SJCRH30 (cell line): ENCODE results near the gene TMPRSS3. TPM values are rescaled to one million over a fixed set of nuclear protein-coding genes. Genes with fewer than 3 reads are reported as not detected.

Source experiments
- DNase-seq, 2 experiments: peaks; one replicate each; pipeline ENCODE4 v3.0.0-alpha.2; 2015 to 2020
- H3K27ac ChIP-seq: fragments of 250-450 bp; sonication (Bioruptor Pico); 2 replicates; pipeline ENCODE4 v1.5.1; 2020; ENCODE audit warnings: mild to moderate bottlenecking, moderate library complexity
- H3K27me3 ChIP-seq: fragments of 250-450 bp; sonication (Bioruptor Pico); 2 replicates; pipeline ENCODE4 v1.5.1; 2020; ENCODE audit warnings: mild to moderate bottlenecking, moderate library complexity
- H3K36me3 ChIP-seq: fragments of 250-450 bp; sonication (Bioruptor Pico); 2 replicates; pipeline ENCODE4 v1.5.1; 2020; ENCODE audit warnings: mild to moderate bottlenecking, moderate library complexity
- H3K4me1 ChIP-seq: fragments of 250-450 bp; sonication (Bioruptor Pico); 2 replicates; pipeline ENCODE4 v1.5.1; 2020; ENCODE audit warnings: mild to moderate bottlenecking, moderate library complexity
- H3K4me3 ChIP-seq: fragments of 250-450 bp; sonication (Bioruptor Pico); 2 replicates; pipeline ENCODE4 v1.5.1; 2020; ENCODE audit warnings: mild to moderate bottlenecking, moderate library complexity
- H3K9me3 ChIP-seq: fragments of 250-450 bp; sonication (Bioruptor Pico); replicated peaks from 2 replicates; pipeline ENCODE4 v1.5.1; 2020; ENCODE audit warnings: mild to moderate bottlenecking, moderate library complexity
- total RNA-seq: library from RNA; depleted of rRNA; stranded (reverse); fragments of >200 nt; shearing (Covaris generic); gene quantifications from 2 replicates; pipeline ENCODE4 v1.2.3, GENCODE V29; 2014

Gene TMPRSS3
- total RNA-seq, 1 experiment from 2014 or later = not detected

DNA sequence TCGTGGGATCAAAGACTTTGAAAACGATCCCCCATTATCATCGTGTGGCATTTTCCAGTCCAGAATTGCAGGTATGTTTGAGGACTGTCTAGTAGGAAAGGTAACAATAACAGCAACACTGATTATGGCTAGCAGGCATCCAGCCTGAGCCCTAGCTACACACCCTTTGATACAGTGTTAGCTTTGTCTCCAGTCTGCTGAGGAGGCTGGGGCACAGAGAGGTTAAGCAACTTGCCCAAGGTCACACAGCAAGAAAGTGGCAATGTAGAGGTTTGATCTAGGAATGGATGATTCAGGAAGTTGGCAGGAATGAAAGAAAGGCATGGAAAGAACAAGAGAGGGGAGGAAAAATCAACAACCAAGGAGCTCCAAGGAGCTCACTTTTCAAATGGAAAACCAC lies 39.0 kb upstream of the TMPRSS3 start:
- Histone ChIP-seq H3K4me1 (no peaks in the 10 kb centered on the region), H3K4me3 (no peak overlapping the region), H3K36me3 (no peaks in the 10 kb centered on the region), H3K27ac (no peak overlapping the region), H3K27me3 (no peaks in the 10 kb centered on the region), H3K9me3 (peaks cover 8% of the 10 kb centered on the region)
- no peak for DNase-seq

DNA sequence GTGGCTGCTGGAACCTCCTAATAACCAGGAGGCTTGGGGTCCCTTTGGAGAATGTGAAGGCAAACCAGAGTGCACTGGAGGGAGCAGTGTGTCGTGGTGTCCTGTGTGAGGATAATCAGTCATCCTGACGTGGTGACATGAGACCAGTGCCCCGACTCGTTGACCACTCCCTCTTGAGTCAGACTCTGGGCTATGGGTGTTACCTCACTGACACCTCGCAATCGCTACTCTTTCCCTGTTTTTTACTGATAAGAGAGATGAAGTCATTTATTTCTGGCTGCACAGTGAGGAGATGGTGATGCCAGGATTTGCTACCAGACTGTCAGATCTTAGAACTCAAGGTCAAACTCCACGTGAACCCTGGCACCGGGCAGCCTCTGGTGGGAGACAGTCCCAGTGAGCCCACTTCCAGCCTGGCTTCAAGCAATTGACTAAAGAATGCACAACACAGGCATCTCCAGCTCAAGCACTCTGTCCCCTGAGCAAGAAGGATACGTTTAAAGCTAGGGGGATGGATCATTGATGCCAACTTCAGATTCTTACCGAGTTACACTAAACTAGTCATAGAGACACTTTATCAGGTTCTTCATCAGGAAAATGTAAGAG lies 38.2 kb upstream of the TMPRSS3 start:
- no peaks in the 10 kb centered on the region for H3K4me1 ChIP-seq
- no peaks in the 10 kb centered on the region for H3K27me3 ChIP-seq

DNA sequence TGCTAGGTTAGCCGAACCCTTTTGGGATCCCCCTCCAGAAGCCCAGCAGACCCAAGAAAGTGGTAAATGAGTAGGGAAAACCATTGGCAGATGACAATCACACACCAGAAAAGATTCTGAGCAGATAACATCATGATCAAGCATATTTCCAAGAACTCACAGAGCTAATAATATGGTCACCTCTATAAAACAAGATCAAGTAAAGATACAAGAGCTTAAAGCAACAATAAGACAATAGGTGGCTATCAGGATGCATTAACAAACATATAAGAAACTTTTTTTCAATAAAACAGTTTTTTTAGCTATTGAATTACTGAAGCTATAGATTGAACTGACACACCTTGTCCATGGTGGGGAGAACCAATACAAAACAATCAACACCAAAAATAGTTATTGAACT lies 36.8 kb upstream of the TMPRSS3 start:
- Histone ChIP-seq H3K4me3 (no peak overlapping the region), H3K36me3 (no peaks in the 10 kb centered on the region), H3K27ac (no peak overlapping the region), H3K4me1 (no peaks in the 10 kb centered on the region), H3K9me3 (peaks cover 8% of the 10 kb centered on the region), H3K27me3 (no peaks in the 10 kb centered on the region)
- no peak for DNase-seq

More for the DNA sequence above, 38.2 kb upstream of the TMPRSS3 start:
- Histone ChIP-seq H3K27ac (no peak overlapping the region), H3K9me3 (peaks cover 8% of the 10 kb centered on the region), H3K4me3 (no peak overlapping the region), H3K36me3 (no peaks in the 10 kb centered on the region)
- no peak for DNase-seq

DNA sequence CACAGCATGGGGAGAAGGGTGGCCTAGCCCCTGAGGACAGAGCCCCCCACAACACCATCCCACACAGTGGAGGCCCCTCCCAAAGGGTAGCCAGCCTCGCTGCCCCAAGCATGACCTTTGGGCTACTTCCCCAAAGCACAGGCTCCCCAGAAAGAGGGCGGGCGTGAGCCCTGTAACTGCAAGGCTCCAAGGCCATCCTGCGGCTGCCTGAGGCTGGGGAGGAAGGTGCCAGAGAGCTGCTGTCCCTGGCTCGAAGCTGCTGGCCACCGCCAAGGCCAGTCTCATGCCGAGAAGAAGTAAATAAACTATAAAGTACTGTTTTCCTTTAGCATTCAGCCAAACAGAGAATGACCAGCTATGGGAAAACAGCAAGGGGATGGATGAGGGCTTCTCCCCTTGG lies 35.3 kb upstream of the TMPRSS3 start:
- H3K4me1 ChIP-seq = no peaks in the 10 kb centered on the region
- H3K27ac ChIP-seq = no peak overlapping the region
- H3K27me3 ChIP-seq = no peaks in the 10 kb centered on the region
- no peak for DNase-seq
- no peaks in the 10 kb centered on the region for H3K36me3 ChIP-seq
- H3K9me3 ChIP-seq = peaks cover 8% of the 10 kb centered on the region
- H3K4me3 ChIP-seq = no peak overlapping the region

DNA sequence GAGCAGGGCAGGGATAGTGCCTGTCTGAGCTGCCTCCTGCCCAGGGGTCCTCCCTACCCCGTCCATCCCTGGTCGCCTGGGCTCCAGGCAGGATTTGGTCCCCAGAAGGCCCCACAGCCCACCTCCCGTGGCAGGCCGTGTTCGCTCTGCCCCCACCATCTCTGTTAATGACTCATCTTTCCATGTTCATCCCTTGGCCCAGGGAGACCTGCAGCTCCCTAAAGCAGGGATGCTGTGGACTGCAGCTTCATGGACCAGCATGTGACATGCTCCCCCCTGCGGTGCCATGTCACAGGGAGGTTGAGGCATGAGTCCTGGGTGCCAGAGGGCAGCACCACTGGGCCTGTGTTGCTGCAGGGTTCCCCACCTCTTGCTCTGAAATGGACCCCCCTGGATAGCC lies 34.7 kb upstream of the TMPRSS3 start:
- H3K27ac ChIP-seq = no peak overlapping the region
- H3K4me3 ChIP-seq = no peak overlapping the region
- no peak for DNase-seq
- H3K27me3 ChIP-seq = no peaks in the 10 kb centered on the region
- H3K36me3 ChIP-seq = no peaks in the 10 kb centered on the region
- H3K9me3 ChIP-seq = peaks cover 8% of the 10 kb centered on the region
- H3K4me1 ChIP-seq = no peaks in the 10 kb centered on the region

DNA sequence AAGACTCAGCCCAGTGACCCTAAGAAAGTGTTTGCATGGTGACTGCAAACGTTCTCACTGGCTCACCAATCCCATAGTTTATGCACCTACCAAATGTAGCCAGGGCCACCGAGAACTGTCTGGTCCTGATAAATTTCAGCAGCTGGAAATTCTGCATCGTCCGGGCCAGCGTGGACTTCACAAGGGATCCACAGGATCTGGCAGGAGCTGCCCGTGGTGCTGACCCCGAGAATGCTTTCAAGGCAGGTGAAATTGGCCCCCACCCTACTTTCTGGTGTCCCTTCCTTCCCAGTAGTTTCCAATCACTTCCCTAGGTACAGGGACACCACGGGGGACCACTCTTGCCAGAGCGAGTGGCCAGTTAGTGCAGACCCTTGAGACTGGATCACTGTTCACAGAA lies 34.0 kb upstream of the TMPRSS3 start:
- Histone ChIP-seq H3K4me3 (no peak overlapping the region), H3K9me3 (peaks cover 8% of the 10 kb centered on the region), H3K4me1 (no peaks in the 10 kb centered on the region), H3K27ac (no peak overlapping the region), H3K27me3 (no peaks in the 10 kb centered on the region), H3K36me3 (no peaks in the 10 kb centered on the region)
- DNase-seq = no peak

DNA sequence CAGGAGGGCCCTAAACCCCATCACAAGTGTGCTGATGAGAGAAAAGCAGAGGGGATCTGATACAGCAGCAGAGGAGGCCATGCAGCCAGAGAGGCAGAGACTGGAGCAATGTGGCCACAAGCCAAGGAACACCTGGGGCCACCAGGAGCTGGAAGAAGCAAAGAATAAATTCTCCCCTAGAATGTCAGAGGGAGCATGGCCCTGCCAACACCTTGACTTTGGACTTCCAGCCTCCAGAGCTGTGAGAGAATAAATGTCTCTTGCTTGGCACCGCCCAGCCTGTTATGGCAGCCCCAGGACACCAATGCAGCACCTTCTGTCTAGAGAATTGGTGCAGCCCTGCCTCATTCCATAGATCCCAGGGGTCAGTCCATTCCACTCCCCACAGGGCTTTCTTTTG lies 33.2 kb upstream of the TMPRSS3 start:
- no peaks in the 10 kb centered on the region for H3K27me3 ChIP-seq

DNA sequence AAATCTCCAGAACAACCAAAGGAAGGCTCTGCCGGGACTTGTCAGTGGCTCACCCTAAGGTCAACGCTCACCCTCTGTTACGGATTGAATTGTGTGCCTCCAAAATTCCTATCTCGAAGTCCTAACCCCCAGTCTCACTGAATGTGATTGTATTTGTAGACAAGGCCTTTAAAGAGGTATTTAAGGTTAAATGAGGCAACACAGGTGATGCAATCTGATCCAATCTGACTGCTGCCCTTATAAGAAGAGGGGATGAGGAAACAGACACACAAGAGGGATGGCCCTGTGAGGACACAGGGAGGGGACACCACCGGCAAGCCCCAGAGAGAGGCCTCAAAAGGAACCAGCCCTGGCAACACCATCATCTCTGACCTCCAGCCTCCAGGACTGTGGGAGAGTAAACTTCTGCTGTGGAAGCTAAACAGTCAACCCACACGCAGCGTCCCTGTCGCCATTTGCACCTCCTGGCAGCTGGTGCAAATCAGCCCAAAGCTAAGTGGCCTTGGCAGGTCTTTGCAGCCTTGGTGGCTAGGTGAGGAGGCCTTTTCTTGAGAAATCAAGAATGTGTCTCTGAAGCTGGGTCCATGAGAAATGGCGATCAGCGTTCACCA lies 32.1 kb upstream of the TMPRSS3 start:
- Histone ChIP-seq H3K27ac (no peak overlapping the region), H3K4me1 (no peaks in the 10 kb centered on the region), H3K36me3 (no peaks in the 10 kb centered on the region), H3K9me3 (peaks cover 6% of the 10 kb centered on the region), H3K4me3 (no peak overlapping the region), H3K27me3 (no peaks in the 10 kb centered on the region)
- no peak for DNase-seq

More for the DNA sequence above, 33.2 kb upstream of the TMPRSS3 start:
- no peak overlapping the region for H3K4me3 ChIP-seq
- DNase-seq = no peak
- H3K36me3 ChIP-seq = no peaks in the 10 kb centered on the region
- no peaks in the 10 kb centered on the region for H3K4me1 ChIP-seq
- peaks cover 8% of the 10 kb centered on the region for H3K9me3 ChIP-seq
- H3K27ac ChIP-seq = no peak overlapping the region

DNA sequence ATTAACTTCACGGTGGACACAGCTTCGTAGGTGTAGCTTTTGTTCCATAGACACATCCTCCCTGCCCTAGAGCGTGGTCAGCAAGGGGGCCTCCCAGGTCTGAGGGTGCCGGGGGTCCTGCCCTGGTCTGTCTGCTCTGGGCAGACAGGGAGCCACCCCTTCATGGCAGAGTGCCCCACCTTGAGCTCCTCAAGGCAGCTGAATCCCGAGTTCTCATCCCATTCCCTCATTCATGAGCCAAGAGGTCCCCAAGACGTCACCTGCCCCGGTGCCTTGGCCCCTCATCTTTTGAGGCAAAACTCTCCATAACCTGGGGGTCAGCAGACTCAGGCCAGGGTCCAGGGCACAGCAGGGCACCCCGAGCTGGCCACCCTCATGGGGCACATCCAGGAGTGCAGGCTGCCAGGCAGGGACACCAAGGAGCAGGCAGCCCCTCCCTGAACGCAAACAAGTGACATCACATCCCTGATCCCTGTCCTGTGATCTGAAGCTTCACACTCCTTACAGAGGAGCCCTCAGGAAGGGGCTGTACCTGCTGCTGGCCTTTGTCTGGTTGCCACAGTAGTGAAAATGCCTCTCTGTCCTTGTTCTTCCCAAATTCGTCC lies 31.1 kb upstream of the TMPRSS3 start:
- no peaks in the 10 kb centered on the region for H3K4me1 ChIP-seq

DNA sequence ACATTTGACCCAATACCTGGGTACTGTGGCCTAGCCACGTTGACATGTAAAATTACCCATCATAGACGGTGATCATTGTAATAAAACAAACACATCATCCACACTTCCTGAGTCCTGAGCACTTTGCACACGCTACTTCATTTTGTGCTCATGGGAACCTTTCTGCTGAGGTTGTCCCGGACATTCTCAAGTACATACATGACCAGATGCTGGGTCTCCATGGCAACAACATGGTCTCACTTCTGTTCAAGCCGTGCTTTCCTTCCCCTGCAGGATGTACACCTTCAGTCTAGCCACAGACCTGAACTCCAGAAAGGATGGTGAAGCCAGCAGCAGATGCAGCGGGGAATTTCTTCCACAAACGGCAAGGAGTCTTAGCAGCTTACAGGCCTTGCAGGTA lies 30.6 kb upstream of the TMPRSS3 start:
- H3K27me3 ChIP-seq = no peaks in the 10 kb centered on the region
- no peaks in the 10 kb centered on the region for H3K36me3 ChIP-seq
- H3K4me1 ChIP-seq = no peaks in the 10 kb centered on the region
- no peak overlapping the region for H3K4me3 ChIP-seq
- H3K9me3 ChIP-seq = no peaks in the 10 kb centered on the region
- no peak for DNase-seq
- H3K27ac ChIP-seq = no peak overlapping the region

More for the DNA sequence above, 31.1 kb upstream of the TMPRSS3 start:
- Histone ChIP-seq H3K27ac (no peak overlapping the region), H3K36me3 (no peaks in the 10 kb centered on the region), H3K9me3 (no peaks in the 10 kb centered on the region), H3K4me3 (no peak overlapping the region), H3K27me3 (no peaks in the 10 kb centered on the region)
- DNase-seq = no peak

DNA sequence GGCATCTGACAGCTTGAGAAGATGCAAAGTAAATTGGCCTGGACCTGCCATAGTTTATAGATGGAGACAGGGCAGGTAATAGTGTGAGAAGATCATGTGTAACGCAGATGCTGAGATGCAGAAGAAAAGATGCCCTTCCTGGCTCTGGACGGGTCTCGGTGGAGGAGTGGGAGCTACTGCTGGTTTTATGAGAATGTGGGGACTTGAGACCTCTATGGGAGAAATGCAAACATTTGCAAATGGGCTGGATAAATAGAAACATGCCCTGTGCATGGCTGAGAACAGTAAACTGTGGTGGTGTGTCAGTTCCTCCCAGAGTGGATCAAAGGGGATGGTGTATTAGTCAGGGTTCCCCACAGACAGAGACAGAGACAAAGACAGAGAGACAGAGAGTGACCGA lies 29.7 kb upstream of the TMPRSS3 start:
- Histone ChIP-seq H3K9me3 (no peaks in the 10 kb centered on the region), H3K4me3 (no peak overlapping the region), H3K36me3 (no peaks in the 10 kb centered on the region), H3K27me3 (no peaks in the 10 kb centered on the region), H3K27ac (no peak overlapping the region), H3K4me1 (peaks cover 4% of the 10 kb centered on the region; the same call in 1 of the 2 replicates)
- no peak for DNase-seq

DNA sequence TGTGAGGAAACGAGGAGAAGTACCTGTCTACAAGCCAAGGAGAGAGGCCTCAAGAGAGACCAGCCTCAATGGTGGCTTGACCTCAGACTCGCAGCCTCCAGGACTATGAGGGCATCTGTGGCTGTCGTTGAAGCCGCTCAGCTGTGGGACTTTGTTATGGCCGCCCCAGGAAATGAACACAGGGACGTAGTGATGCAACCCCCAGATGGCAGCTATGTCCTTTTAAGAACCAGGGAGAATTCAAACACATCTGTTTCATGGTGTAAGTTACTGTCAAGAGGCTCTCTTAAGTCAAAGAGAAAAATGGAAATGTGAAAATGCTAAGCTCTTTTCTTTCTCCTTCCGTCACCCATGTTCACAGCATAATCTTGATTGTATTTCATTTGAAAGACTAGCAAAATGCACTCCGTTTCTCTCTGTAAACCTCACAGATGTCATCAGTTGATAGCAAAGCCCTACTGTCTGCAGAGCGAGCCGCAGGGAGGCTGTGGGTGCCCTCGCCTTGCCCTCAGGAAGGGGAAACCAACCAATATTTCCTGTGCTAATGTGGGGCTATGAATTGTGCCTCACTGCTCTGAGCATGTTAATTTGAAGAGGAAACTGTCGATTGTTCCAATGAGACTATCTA lies 29.2 kb upstream of the TMPRSS3 start:
- Histone ChIP-seq H3K4me3 (no peak overlapping the region), H3K4me1 (peaks cover 4% of the 10 kb centered on the region; the same call in 1 of the 2 replicates), H3K27me3 (no peaks in the 10 kb centered on the region), H3K36me3 (no peaks in the 10 kb centered on the region), H3K27ac (no peak overlapping the region), H3K9me3 (no peaks in the 10 kb centered on the region)
- no peak for DNase-seq

DNA sequence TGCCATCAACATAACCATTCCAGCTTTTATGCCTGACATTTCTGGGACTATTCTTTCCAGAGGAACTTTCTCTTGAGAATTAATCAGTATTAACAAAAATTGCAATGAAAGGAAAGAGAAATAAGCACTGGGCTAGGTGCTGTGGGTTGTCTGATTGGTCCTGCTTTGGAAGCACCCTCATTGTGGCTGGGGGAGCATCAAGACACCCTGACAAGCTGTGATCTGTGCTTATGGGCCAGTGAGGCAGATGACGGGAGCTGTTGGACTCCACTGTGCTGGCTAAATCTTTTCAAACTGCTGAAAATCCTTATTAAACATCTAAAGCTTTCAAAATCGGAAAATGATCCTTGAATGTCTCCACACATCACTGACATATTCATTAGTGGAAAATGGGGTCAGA lies 27.8 kb upstream of the TMPRSS3 start:
- Histone ChIP-seq H3K27me3 (no peaks in the 10 kb centered on the region), H3K9me3 (no peaks in the 10 kb centered on the region), H3K27ac (no peak overlapping the region), H3K4me3 (no peak overlapping the region), H3K4me1 (peaks cover 4% of the 10 kb centered on the region; the same call in 1 of the 2 replicates), H3K36me3 (no peaks in the 10 kb centered on the region)
- no peak for DNase-seq

DNA sequence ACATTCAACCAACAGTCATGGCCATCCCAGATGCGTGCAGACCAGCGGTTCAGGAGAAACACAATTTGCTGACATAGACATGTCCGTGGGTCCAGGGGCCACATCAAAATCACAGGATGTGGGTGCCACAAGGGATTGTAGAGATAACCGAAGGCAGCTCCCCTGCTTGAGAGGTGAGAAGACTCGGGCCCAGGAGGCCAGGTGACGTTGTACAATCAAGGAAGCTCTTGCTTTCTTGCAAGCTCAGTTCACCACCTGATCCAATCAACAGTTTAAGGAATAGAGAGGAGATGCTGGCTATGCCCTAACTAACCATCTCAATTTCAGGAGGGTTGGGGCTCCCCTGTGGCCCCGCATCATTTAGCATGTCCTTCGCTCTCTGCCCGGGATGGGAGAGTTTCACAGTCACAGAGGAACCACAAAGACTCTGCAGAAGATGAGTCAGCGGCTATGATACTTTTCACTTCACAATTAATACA lies 27.4 kb upstream of the TMPRSS3 start:
- Histone ChIP-seq H3K27me3 (no peaks in the 10 kb centered on the region), H3K4me3 (no peak overlapping the region), H3K9me3 (no peaks in the 10 kb centered on the region), H3K4me1 (peaks cover 4% of the 10 kb centered on the region; the same call in 1 of the 2 replicates), H3K36me3 (no peaks in the 10 kb centered on the region), H3K27ac (no peak overlapping the region)
- DNase-seq = no peak
